ENCODE results near the gene ZDHHC3. TPM values are rescaled to one million over a fixed set of nuclear protein-coding genes. Genes with fewer than 3 reads are reported as not detected.

The ZDHHC3 gene
- total and polyA plus RNA-seq, 12 donors: 30.1 to 148 (median 95.8) TPM

- H3K4me3 ChIP-seq: no peak overlapping the region
- no peaks in the 10 kb centered on the region for H3K4me1 ChIP-seq (replicated peaks in 1 of 2)
- no peaks in the 10 kb centered on the region for H3K27me3 ChIP-seq
- DNase-seq: no peak
- H3K9me3 ChIP-seq (replicated peaks in 1 of 3): no peaks in the 10 kb centered on the region
- intact Hi-C loops (cut with DNase I): no loop called here
- peaks cover 0 to 48% of the 10 kb centered on the region in 2 donors for H3K36me3 ChIP-seq (replicated peaks in 1 of 2)
- no peak overlapping the region for H3K27ac ChIP-seq
- 89 to 100% (median 94%) methylated on average over 1 to 2 of the region's 2 CpGs for WGBS, 4 donors
- TF ChIP-seq CTCF (IDR thresholded peaks at IDR 0.05): no peak
- no peak for TF ChIP-seq POLR2A (IDR thresholded peaks at IDR 0.05)
Observed at GRCh38 chr3:44931791-44932190, 44.2 kb downstream of the ZDHHC3 start.

- Histone ChIP-seq H3K4me3 (no peak overlapping the region), H3K27me3 (no peaks in the 10 kb centered on the region), H3K27ac (no peak overlapping the region), H3K36me3 (replicated peaks in 1 of 2) (peaks cover 0 to 57% of the 10 kb centered on the region in 2 donors), H3K9me3 (replicated peaks in 1 of 3) (no peaks in the 10 kb centered on the region), H3K4me1 (replicated peaks in 1 of 2) (no peaks in the 10 kb centered on the region)
- 89 to 100% (median 97%) methylated on average over 1 to 2 of the region's 2 CpGs for WGBS, 4 donors
- no peak for DNase-seq
- intact Hi-C loops (cut with DNase I): no loop called here
- TF ChIP-seq CTCF (IDR thresholded peaks at IDR 0.05) (no peak), POLR2A (IDR thresholded peaks at IDR 0.05) (no peak)
Observed at GRCh38 chr3:44930911-44931310, 45.1 kb downstream of the ZDHHC3 start.

DNA sequence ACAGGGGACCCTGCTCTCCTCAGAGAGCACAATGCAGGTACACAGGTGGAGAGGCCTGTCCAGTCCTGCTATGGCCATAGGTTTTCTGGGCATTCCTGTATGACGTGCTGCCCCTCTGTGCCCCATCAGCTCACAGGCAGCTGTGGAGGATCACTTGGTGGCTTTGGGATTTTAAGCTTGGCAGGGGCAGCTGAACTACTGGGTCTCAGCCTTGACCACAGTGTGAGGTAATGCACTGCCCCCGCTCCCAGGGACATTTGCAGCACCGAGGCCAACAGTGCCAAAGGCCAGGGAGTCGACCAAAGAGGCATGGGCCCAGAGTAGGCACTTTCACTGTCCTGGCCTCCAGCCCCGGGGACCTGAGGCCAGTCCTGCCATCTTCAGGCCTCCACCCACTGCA is 46.2 kb downstream of the ZDHHC3 start:
- peak in 3 of 7 donors; percentile 30 to 33 (median 32) for DNase-seq
- TF ChIP-seq CTCF (IDR thresholded peaks at IDR 0.05): no peak
- no peak for TF ChIP-seq POLR2A (IDR thresholded peaks at IDR 0.05)
- Histone ChIP-seq H3K27ac (peak overlapping the region in 2 of 5 donors; percentile 2 to 16), H3K27me3 (no peaks in the 10 kb centered on the region), H3K9me3 (replicated peaks in 1 of 3) (no peaks in the 10 kb centered on the region), H3K36me3 (replicated peaks in 1 of 2) (peaks cover 0 to 58% of the 10 kb centered on the region in 2 donors), H3K4me3 (no peak overlapping the region), H3K4me1 (replicated peaks in 1 of 2) (peaks cover 0 to 2% of the 10 kb centered on the region in 2 donors)
- intact Hi-C loops (cut with DNase I): no loop called here
- WGBS, 4 donors: 44 to 57% (median 51%) methylated on average over 4 to 5 of the region's 5 CpGs

- no peak overlapping the region for H3K27ac ChIP-seq
- H3K9me3 ChIP-seq (replicated peaks in 1 of 3): no peaks in the 10 kb centered on the region
- H3K36me3 ChIP-seq (replicated peaks in 1 of 2): peaks cover 0 to 48% of the 10 kb centered on the region in 2 donors
- TF ChIP-seq POLR2A (IDR thresholded peaks at IDR 0.05) (no peak), CTCF (IDR thresholded peaks at IDR 0.05) (no peak)
- no peak for DNase-seq
- no peaks in the 10 kb centered on the region for H3K27me3 ChIP-seq
- intact Hi-C loops (cut with DNase I): no loop called here
- 88 to 96% (median 90%) methylated on average over 4 to 7 of the region's 7 CpGs for WGBS, 4 donors
- H3K4me3 ChIP-seq: no peak overlapping the region
- H3K4me1 ChIP-seq (replicated peaks in 1 of 2): peaks cover 0 to 14% of the 10 kb centered on the region in 2 donors
Observed at GRCh38 chr3:44927371-44927770, 48.6 kb downstream of the ZDHHC3 start.

All from adrenal gland (tissue), 12 donors.